ENCODE results near the gene SMC5.
A peak's percentile ranks its signal among the peaks of the same experiment; 100 is the strongest.
"Not testable (repeated sequence)": the region's sequence is repeated elsewhere in the genome, so short reads cannot be mapped to it uniquely, and the experiment has no call there.

The SMC5 gene

DNA sequence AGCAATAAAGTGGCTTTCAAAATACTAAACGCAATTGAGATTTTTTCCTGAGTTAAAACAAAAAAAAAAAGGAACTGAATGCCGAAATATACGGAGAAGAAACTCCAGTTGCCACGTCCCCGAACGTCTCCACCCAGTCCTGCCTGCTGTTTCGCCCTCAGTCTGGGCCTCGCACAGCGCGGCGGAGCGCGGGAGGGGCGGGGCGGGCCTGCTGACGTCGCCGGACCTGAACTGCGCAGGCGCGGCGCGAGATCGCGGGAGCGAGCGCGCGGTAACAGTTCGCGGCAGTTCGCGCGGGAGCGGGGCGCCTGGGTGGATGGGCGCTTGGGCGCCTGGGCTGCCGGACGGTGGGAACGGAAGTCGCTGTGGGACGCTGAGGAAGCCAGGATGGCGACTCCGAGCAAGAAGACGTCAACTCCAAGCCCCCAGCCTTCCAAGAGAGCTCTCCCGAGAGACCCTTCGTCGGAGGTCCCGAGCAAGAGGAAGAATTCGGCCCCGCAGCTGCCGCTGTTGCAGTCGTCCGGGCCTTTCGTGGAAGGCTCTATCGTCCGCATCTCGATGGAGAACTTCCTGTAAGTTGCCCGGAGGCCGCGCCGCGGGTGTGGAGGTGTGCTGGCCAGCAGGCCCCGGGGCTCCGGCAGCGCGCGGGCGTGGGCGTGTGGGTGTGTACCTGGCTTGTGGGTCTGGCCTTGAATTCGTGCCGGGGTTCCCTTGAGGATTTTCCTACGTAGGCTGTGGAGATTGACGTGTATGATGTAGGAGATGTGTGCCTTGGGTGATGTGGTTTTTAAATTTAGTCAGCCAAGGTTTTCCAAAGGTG lies at the start of gene SMC5:
SMC5 (plus strand) TSS at position 287 of the 820 bp plus-strand sequence; CDS start at position 388, 101 bp downstream.
- peak; percentile 79 to 85 for DNase-seq

DNA sequence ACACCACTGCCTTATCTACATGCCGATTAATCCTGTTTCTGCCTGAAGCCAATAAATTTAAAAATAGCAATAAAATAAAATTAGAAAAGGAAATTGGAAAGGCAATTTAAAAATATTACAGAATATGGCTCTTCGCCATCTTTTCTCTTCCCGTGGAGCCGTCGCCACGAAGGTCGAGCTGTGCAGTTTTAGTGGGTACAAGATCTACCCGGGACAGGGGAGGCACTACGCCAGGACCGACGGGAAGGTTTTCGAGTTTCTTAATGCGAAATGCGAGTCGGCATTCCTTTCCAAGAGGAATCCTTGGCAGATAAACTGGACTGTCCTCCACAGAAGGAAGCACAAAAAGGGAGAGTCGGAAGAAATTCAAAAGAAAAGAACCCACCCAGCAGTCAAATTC lies 41.7 kb upstream of the SMC5 start:
- no peak for DNase-seq

DNA sequence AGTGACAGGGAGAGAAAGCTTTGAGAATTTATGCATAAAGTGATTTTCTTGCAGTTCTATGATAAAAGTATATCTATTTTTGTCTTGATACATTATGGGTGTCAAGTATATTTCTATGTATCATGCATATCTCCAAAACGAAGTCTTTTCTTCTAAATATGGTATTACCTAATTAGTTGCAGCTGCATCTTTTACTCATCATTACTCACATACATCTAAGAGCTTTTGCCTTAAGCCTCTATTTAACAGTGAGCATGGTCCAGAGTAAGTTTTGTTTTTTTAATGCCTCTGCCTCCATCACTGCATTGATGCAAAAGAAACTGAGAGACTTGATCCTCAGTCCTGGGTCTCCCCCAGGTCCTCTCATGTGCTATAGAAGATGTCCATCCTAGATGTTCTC lies 40.0 kb upstream of the SMC5 start:
- no peak for DNase-seq

DNA sequence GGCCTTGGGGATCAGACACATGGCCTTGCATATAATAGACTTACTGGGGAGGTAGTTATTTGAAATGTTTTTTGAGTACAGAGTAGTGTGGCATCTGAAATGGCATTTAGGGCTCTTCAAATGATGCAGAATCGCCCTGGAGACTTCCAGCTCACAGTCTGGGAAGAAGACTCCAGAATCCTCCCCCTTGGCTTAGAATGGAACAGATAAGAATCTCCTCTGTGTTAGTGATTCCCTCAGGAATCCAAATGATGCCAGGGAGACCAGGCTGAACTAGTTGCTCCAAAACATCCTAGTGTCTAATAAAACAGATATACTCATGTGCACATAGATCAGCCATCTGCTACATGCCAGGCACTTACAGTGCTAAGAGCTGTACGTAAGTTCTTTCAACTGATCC lies 38.6 kb upstream of the SMC5 start:
- no peak for DNase-seq

DNA sequence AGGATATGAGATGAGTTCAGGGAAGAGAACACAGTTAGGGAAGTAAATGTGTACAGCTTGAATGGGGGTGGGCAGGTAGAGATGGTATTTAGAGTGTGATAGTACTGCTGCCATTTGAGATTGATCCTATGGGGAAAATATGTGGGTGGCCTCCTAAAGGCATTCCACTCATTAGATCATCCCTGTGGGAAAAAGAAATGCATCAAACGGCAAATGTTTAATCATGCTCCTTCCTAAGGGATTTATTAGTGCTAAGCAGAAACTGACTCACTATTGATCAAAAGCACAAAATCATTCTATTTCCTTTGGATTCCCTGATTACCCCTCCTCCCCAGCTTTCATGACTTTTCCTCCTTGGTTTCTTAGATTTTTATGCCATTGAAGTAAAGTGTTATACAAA lies 36.4 kb upstream of the SMC5 start:
- no peak for DNase-seq

DNA sequence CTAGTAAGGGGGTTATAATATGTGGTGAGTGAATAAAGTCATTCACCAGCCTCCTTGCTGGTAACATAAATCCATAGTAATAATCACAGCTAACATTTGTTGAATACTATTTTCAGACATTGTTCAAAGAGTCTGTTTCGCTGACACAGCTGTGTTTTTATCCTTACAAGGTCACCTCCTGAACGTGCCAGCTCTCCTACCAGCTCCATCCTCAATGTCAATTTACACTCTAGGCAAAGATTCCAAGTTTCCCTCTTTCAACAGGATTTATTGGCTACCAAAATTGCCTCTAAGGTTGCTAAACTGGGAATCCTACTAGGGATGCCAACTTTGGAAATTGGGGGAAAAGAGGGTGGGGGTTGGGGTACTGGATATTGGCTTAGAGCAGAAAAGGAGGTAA lies 30.7 kb upstream of the SMC5 start:
- DNase-seq, result no peak

DNA sequence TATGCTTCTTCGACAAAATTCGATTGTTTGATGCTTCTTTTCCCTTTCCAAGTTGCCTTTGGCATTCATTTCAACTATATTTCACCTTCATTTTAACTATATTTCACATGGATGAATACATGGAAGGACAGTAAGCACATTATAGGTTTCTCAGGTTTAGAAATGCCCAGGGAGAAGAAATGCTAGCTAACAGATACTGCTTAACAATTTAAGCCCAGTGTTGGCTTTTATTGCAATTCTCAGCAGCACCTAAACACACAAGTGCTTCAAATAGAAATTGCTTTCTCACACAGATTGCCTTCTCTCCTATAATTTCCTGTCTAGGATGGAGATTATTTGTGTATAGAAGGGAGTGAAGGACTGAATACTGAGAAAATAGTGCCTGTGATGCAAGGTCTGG lies 30.2 kb upstream of the SMC5 start:
- DNase-seq, result no peak

DNA sequence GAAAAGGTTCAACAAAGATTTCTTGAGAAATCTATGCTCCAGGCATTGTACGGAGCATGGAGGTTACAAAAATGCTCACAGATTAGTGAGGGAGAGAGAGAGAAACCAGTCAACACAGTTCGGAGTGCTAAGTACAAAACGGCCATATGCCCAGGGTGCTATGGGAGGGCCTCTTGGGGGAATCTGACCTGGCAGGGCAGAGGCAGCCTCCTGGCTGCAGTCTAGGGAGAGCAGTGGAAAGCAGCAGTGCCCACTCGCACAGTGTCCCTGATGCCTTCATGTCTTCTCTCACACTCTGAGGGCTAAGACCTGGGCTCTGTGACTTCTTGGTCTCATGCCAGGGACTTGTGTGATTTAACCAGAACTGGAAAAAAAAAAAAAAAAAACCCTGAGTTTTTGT lies 29.8 kb upstream of the SMC5 start:
- no peak for DNase-seq

DNA sequence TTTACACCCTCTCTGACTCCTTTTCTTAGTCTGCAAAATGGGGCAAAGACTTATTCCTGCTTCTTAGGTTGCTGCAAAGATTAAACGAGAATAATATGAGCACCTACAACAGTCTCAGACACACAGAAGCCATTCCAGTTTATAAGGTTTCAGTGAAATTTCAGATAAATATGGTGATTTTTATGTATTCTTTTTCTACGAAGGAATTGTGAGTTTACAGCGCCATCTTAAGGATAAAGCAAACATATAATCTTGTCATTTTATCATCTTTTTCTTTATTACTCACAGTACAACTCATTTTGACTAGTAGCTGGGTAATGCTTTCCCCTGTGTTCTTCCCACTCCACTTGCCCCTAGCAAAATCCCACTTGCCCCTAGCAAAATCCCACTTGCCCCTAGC lies 29.2 kb upstream of the SMC5 start:
- peak in 1 of 2 experiments; percentile 38 for DNase-seq

DNA sequence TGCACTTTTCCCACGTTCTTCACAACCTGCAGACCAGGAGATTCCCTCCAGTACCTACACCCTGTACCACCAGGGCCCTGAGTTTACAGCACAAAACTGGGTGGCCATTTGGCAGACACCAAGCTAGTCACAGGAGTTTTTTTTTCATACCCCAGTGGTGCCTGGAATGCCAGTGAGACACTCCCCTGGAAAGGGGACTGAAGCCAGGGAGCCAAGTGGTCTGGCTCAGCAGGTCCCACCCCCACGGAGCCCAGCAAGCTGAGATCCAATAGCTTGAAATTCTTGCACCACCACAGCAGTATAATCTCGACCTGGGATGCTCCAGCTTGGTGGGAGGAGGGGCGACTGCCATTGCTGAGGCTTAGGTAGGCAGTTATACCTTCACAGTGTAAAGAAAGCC lies 26.3 kb upstream of the SMC5 start:
- DNase-seq, result no peak

DNA sequence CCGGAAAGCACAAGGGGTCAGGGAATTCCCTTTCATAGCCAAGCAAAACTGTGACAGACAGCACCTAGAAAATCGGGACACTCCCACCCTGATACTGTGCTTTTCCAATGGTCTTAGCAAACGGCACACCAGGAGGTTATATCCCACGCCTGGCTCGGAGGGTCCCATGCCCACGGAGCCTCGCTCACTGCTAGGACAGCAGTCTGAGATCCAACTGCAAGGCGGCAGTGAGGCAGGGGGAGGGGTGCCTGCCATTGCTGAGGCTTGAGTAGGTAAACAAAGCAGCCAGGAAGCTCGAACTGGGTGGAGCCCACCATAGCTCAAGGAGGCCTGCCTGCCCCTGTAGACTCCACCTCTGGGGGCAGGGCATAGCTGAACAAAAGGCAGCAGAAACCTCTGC lies 24.6 kb upstream of the SMC5 start:
- not testable (repeated sequence) for DNase-seq

DNA sequence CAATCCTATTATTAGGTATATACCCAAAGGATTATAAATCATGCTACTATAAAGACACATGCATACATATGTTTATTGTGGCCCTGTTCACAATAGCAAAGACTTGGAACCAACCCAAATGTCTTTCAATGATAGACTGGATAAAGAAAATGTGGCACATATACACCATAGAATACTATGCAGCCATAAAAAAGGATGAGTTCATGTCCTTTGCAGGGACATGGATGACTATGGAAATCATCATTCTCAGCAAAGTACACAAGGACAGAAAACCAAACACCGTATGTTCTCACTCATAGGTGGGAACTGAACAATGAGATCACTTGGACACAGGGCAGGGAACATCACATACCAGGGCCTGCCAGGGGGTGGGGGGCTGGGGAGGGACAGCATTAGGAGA lies 12.8 kb upstream of the SMC5 start:
- DNase-seq, result not testable (repeated sequence)

DNA sequence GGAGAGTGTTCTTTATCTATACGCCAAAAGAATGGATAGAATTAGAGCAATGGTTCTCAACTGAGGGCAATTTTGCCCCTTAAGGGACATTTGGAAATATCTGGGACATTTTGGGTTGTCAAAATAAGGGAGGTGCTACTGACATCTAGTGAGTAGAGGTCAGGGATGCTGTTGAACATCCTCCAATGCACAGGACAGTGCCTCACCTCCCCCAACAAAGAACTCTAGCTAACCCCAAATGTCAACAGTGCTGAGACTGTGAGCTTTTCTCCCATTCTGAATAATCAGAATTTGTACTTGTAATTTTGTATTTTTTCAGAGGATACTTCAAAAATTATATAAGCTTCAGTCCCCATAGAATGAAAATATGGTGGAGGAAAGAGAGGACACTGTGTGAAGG lies 8.6 kb upstream of the SMC5 start:
- DNase-seq, result no peak

DNA sequence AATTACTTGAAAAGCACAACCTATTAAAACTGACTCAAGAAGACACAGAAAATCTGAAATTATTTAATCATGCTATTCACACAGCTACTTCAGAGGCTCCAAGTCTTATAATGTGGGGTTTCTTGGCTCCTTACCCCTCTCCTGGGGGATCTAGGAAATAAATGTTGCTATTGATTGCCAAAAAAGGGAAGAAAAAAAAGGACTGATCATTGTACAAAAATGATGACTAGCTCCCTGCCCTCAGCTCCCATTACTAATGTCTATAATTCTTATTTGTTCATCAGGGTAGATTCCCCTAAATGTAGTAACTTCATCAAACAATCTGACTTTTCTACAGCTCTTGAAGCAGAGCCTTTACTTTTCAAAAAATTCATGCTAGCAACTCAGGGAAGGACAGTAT lies 3.3 kb upstream of the SMC5 start:
- DNase-seq, result no peak

DNA sequence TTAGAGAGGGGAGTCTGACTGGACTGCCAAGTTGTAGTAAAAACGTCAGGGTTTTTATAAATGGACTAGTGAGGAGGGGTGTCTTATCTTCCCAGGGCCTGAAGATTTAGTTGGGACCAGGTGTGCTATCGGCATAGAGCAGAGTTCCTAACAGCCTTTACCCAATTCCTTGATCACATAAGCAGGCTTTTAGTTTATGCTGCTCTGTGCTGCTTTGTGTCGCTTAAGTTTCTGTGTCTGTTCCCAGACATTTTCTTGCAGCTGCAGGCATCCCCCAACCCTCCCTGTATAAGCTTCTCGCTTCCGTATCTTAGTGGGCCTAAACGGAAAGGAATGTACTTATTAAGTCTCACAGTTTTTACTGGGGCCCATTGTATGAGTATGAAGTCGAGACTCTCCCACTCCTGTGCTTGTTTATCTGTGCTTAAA lies 2.6 kb upstream of the SMC5 start:
- no peak for DNase-seq

DNA sequence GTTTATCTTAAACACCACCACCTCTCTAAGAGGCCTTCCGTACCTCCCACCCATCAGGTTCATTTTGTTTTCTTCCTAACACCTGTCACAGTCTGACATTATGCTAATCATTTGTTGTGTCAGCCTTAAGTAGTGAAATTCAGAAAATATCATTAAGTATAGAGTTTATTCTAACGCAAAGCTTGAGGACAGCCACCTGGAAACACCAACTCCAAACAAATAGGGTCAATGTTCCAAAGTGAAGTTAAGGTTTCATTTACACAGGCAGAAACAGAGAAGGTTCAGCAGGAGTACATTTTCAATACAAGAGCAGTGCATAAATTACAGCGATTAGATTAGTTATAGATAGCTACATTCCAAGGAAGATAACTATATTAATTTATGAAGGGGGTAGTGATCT lies 1.3 kb upstream of the SMC5 start:
- DNase-seq, result no peak

DNA sequence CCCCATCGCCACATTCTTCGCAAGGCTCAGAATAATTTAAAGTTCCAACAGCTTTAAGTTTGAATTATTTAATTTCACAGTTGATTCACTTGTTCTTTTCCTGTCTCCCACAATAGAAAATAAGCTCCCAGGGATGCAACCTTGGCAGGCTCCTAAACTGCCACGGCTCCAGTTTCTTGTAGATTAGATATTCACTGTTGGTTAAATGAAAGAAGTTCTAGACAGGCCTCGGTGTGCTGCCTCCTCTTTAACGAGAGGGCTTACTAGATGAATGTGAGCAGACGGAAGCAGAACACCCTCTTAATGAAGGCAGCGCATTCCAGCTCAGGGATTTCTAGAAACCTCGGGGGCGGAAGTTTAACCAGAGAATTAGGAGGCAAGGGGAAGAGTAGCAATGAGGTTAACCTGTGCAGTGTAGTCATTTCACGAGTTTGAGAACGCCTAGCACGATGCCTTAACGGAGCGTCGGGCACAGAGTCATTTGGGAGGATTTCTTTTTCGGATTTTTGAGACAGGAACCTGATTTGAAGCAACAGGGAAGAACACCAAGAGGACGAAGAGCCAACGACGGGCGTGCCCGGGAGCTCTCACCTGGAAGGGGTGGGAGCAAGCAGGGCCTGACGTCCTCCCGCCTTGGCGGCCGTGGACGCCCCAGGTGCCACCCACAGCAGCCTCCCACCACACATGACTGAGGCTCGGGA lies 637 bp upstream of the SMC5 start:
- no peak for DNase-seq

DNA sequence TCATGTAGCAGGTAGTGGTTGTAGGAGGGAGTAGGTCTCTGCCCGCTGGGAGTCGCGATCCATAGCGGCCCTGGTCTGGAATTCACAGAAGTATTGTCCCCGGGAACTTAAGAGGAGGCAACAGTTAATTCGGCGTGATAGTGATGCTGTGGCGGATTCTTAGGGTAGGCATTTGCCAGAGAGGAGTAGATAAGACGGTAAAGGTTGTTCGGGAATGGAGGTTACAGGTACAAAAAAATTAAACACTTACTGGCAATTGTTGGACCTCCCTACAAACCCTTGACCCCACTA lies 679 bp downstream of the SMC5 start:
- DNase-seq, result no peak

DNA sequence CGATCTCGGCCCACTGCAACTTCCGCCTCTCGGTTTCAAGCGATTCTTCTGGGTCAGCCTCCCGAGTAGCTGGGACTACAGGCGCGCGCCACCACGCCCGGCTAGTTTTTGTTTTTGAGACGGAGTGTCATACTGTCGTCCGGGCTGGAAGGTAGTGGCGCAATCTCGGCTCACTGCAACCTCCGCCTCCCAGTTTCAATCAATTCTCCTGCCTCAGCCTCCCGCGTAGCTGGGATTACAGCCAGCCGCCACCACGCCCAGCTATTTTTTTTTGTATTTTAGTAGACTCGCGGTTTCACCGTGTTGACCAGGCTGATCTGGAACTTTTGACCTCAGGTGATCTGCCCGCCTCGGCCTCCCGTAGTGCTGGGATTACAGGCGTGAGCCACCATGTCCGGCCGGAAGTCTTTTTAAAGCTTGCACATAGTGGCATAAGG lies 1.2 kb downstream of the SMC5 start:
- DNase-seq, result no peak

DNA sequence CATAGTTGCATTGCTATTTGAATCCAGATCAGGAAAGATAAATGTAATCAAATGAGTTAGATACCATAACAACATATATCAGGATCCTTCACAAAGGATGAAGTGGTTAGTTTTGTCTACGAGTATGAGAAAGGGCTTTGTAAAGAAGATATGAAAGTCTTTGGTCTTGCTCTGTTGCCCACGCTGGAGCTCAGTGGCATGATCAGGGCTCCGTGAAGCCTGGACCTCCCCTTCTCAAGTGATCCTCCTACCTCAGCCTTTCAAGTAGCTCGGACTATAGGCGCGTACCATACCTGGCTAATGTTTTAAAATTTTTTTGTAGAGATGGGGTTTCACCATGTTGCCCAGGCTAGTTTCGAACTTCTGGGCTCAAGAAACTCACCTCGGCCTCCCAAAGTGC lies 1.8 kb downstream of the SMC5 start:
- no peak for DNase-seq

DNA sequence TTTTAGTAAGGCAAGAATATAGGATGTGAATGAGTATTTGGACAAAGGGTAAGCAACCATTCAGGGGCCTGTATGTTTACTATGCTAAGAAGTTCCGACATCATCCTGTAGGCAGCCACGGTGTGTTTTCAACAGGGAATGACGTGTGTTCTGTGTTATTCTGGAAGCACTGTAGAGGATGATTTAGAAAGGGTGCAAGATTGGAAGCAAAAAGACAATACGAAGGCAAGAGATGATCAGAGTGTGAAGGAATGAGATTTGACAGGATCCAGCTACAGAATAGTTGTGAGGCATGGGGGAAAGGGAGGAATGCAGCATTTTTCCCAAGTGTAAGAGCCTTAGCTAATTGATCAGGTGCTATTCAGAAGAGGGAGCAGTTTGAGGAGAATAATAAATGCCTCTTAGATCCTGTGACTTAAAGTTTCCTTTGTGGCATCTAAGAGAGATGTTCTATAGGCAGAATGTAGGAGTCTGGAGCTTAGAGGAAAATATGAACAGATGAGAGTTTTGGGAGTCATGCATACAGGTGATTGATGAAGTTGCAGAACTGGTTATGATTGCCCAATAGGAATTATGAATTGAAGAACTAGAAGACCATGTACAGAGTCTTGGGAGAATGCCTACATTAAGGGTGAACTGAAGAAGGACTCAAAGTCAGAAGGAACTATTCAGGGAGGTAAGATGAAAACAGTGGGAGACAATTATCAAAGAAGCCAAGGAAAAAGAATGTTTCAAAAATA lies 2.5 kb downstream of the SMC5 start:
- no peak for DNase-seq

DNA sequence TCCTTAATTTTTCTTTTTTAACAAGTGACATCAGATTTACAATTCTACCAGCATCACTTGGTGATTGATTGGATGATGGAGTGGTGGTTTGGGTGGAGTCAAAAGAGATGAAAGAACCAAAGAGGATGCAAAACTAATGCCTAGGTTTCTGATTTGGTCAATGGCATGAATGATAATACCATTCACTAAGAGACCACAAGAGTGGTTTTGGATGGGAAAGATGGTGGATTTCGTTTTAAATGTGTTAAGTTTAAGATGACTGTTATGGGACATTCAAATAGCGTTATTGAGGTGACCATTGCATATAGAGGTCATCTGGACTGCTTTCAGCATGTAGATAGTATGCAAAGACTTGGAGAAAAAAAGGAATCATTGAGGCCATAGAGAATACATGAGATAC lies 3.6 kb downstream of the SMC5 start:
- no peak for DNase-seq

DNA sequence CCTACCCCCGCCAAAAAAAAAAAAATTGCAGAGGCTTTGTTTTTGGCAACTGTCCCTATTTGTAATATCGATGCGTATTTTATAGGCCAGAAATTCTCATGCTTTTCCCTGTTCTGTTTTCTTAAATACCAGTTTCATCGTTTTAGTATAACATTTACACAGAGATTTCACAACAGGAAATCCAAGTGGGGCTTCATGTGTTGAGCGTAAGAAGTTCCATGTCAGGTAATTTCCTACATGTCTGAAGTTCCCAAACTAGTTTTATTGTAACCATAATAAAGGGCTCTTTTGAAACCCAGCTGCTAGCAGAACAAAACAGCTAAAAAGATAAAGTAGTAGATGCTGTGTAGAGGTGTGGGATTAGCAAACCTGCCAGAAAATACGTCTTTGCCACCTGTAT lies 4.2 kb downstream of the SMC5 start:
- DNase-seq, result no peak

DNA sequence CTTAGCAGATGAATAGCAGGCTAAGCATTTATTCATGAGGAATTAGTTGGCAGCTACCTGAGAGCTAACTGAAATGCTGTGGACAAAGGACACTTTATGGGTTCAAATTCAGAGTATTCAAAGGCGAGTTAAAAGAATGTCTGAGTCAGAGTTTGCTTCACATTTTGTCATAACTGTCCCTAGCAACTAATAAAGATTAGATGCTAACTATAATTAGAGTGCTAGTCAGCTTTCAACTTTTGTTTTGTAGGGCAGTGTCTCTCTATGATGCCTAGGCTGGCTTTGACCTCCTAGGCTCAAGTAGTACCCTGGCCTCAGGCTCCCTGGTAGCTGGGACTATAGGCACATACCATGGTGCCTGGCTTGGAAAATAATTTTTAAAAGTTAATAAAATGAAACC lies 4.6 kb downstream of the SMC5 start:
- DNase-seq, result peak in 1 of 2 experiments; percentile 14

Measured in SW 1271 (cell line).